Measurements from ENCODE around the gene CTSH.
"Not testable (repeated sequence)": the region's sequence is repeated elsewhere in the genome, so short reads cannot be mapped to it uniquely, and the experiment has no call there.

CTSH gene

DNA sequence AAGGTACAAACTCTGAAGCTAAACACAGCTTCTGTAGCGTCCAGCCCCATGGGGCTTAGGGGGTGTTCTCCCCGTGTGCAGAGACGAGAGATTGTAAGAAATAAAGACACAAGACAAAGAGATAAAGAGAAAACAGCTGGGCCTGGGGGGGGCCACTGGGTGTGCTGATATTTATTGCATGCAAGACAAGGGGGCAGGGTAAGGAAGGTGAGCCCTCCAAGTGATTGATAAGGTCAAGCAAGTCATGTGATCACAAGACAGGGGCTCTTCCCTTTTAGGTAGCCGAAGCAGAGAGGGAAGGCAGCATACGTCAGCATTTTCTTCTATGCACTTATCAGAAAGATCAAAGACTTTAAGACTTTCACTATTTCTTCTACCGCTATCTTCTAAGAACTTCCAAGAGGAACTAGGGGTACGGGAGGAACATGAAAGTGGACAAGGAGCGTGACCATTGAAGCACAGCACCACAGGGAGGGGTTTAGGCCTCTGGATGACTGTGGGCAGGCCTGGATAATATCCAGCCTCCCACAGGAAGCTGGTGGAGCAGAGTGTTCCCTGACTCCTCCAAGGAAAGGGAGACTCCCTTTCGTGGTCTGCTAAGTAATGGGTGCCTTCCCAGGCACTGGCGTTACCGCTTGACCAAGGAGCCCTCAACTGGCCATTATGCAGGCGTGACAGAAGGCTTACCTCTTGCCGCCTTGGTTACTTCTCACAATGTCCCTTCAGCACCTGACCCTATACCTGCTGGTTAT, 42.4 kb downstream of the CTSH start:
- Histone ChIP-seq H3K27ac (ENCODE audit: insufficient read depth in 1 of 2, low read depth in 1 of 2, low read length in 2 of 2, poor library complexity in 1 of 2, severe bottlenecking in 2 of 2) (peak overlapping the region in 1 of 2 experiments; percentile 25), H3K36me3 (ENCODE audit: control insufficient read depth in 4 of 4, insufficient read depth in 4 of 4, low read length in 3 of 4) (peaks cover 29 to 93% (median 63%) of the 10 kb centered on the region in 4 experiments)
- POLR2A ChIA-PET; H3K4me1 ChIP-seq (ENCODE audit: control extremely low read depth in 1 of 4, control insufficient read depth in 4 of 4, insufficient read depth in 4 of 4, low read length in 3 of 4); H3K4me3 ChIP-seq (ENCODE audit: control insufficient read depth in 1 of 7, extremely low read depth in 1 of 7, insufficient read depth in 4 of 7, low read depth in 2 of 7, low read length in 6 of 7); DNase-seq; H3K9me3 ChIP-seq (ENCODE audit: control extremely low read depth in 1 of 5, control insufficient read depth in 4 of 5, insufficient read depth in 2 of 5, low read depth in 1 of 5, low read length in 4 of 5); H3K27me3 ChIP-seq (replicated peaks in 2 of 5; ENCODE audit: control insufficient read depth in 4 of 5, insufficient read depth in 5 of 5, low read length in 4 of 5): not testable (repeated sequence)
- 100% methylated on average over 2 of the region's 13 CpGs for WGBS (ENCODE audit: insufficient coverage)
- CTCF ChIA-PET = interaction anchor here (1.0 to 1.8 kb wide), 2 partner anchors 11 to 104 kb away, joined by 3 to 6 read pairs; no protein-coding TSS in a partner anchor

GRCh38 chr15:78900819-78901533, 43.9 kb downstream of the CTSH start:
- H3K27me3 ChIP-seq (replicated peaks in 2 of 5; ENCODE audit: control insufficient read depth in 4 of 5, insufficient read depth in 5 of 5, low read length in 4 of 5); DNase-seq; H3K4me3 ChIP-seq (ENCODE audit: control insufficient read depth in 1 of 7, extremely low read depth in 1 of 7, insufficient read depth in 4 of 7, low read depth in 2 of 7, low read length in 6 of 7); H3K9me3 ChIP-seq (ENCODE audit: control extremely low read depth in 1 of 5, control insufficient read depth in 4 of 5, insufficient read depth in 2 of 5, low read depth in 1 of 5, low read length in 4 of 5); H3K4me1 ChIP-seq (ENCODE audit: control extremely low read depth in 1 of 4, control insufficient read depth in 4 of 4, insufficient read depth in 4 of 4, low read length in 3 of 4); H3K27ac ChIP-seq (ENCODE audit: insufficient read depth in 1 of 2, low read depth in 1 of 2, low read length in 2 of 2, poor library complexity in 1 of 2, severe bottlenecking in 2 of 2): not testable (repeated sequence)
- ChIA-PET CTCF (interaction anchor here (0.9 to 1.0 kb wide), 2 partner anchors 10 to 29 kb away, joined by 3 read pairs; no protein-coding TSS in a partner anchor), POLR2A (interaction anchor here (1.0 kb wide), 1 partner anchor 15 kb away, joined by 3 read pairs; no protein-coding TSS in a partner anchor)
- H3K36me3 ChIP-seq (ENCODE audit: control insufficient read depth in 4 of 4, insufficient read depth in 4 of 4, low read length in 3 of 4) = peaks cover 27 to 87% (median 55%) of the 10 kb centered on the region in 4 experiments
- WGBS (ENCODE audit: insufficient coverage) = over 99% methylated on average over 7 of the region's 14 CpGs

DNA sequence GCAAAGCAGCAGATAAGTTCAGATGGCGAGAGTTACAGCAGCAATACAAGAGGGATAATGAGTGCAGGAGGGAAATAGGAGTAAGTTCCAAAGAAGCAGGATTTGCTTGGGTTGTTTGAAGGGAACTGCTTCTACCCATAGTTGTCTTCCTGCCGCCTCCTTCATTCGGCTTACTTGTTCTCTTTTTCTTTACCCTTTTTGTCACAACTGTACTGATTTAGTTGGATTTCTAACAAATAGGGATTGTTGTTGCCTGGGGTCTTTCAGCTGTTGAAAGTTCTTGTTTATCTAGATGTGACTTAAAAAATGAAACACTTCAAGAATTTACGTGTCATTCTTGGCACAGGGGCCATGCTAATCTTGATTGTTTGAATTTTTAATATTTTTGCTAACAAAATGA, 46.3 kb downstream of the CTSH start:
- DNase-seq = no peak
- no peak overlapping the region for H3K27ac ChIP-seq (ENCODE audit: insufficient read depth in 1 of 2, low read depth in 1 of 2, low read length in 2 of 2, poor library complexity in 1 of 2, severe bottlenecking in 2 of 2)
- no peaks in the 10 kb centered on the region for H3K9me3 ChIP-seq (ENCODE audit: control extremely low read depth in 1 of 5, control insufficient read depth in 4 of 5, insufficient read depth in 2 of 5, low read depth in 1 of 5, low read length in 4 of 5)
- no peak overlapping the region for H3K4me3 ChIP-seq (ENCODE audit: control insufficient read depth in 1 of 7, extremely low read depth in 1 of 7, insufficient read depth in 4 of 7, low read depth in 2 of 7, low read length in 6 of 7)
- H3K4me1 ChIP-seq (ENCODE audit: control extremely low read depth in 1 of 4, control insufficient read depth in 4 of 4, insufficient read depth in 4 of 4, low read length in 3 of 4) = no peaks in the 10 kb centered on the region
- CTCF ChIA-PET = interaction anchor here (2.6 to 5.1 kb wide), 2 partner anchors 9 to 10 kb away, joined by 12 to 34 read pairs; no protein-coding TSS in a partner anchor
- H3K36me3 ChIP-seq (ENCODE audit: control insufficient read depth in 4 of 4, insufficient read depth in 4 of 4, low read length in 3 of 4) = peaks cover 28 to 86% (median 60%) of the 10 kb centered on the region in 4 experiments
- POLR2A ChIA-PET = no interaction called here
- H3K27me3 ChIP-seq (replicated peaks in 2 of 5; ENCODE audit: control insufficient read depth in 4 of 5, insufficient read depth in 5 of 5, low read length in 4 of 5) = no peaks in the 10 kb centered on the region
- 100% methylated on average over 2 of the region's 4 CpGs for WGBS (ENCODE audit: insufficient coverage)

DNA sequence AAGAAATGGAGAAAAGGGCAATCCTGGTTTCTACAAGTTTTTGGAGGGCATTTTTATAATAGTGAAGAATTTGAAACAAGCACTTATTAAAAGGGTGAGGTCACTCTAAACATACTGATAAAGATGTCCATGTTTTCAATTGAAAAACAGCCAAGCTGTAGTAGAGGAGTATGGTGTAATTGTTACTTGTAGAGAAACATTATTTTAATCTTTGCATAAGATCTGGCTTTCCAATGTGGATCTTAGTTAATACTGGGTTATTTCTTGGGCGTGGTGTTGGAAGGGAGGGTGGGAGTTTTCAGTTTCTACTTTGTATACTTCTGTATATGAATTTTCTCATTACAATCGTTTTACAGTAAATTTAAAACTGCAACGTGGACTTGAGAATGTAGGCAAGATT, 49.4 kb downstream of the CTSH start:
- no peaks in the 10 kb centered on the region for H3K27me3 ChIP-seq (replicated peaks in 2 of 5; ENCODE audit: control insufficient read depth in 4 of 5, insufficient read depth in 5 of 5, low read length in 4 of 5)
- H3K36me3 ChIP-seq (ENCODE audit: control insufficient read depth in 4 of 4, insufficient read depth in 4 of 4, low read length in 3 of 4) = peaks cover 26 to 87% (median 63%) of the 10 kb centered on the region in 4 experiments
- no peak overlapping the region for H3K27ac ChIP-seq (ENCODE audit: insufficient read depth in 1 of 2, low read depth in 1 of 2, low read length in 2 of 2, poor library complexity in 1 of 2, severe bottlenecking in 2 of 2)
- POLR2A ChIA-PET = no interaction called here
- H3K4me1 ChIP-seq (ENCODE audit: control extremely low read depth in 1 of 4, control insufficient read depth in 4 of 4, insufficient read depth in 4 of 4, low read length in 3 of 4) = no peaks in the 10 kb centered on the region
- H3K9me3 ChIP-seq (ENCODE audit: control extremely low read depth in 1 of 5, control insufficient read depth in 4 of 5, insufficient read depth in 2 of 5, low read depth in 1 of 5, low read length in 4 of 5) = no peaks in the 10 kb centered on the region
- no CpG with 5 or more reads among the region's 3 CpGs for WGBS (ENCODE audit: insufficient coverage)
- no peak overlapping the region for H3K4me3 ChIP-seq (ENCODE audit: control insufficient read depth in 1 of 7, extremely low read depth in 1 of 7, insufficient read depth in 4 of 7, low read depth in 2 of 7, low read length in 6 of 7)
- CTCF ChIA-PET = interaction anchor here (1.4 to 5.1 kb wide), 2 partner anchors 13 to 15 kb away, joined by 5 to 34 read pairs; no protein-coding TSS in a partner anchor
- DNase-seq = no peak

- no peak overlapping the region for H3K27ac ChIP-seq (ENCODE audit: insufficient read depth in 1 of 2, low read depth in 1 of 2, low read length in 2 of 2, poor library complexity in 1 of 2, severe bottlenecking in 2 of 2)
- H3K27me3 ChIP-seq (replicated peaks in 2 of 5; ENCODE audit: control insufficient read depth in 4 of 5, insufficient read depth in 5 of 5, low read length in 4 of 5) = no peaks in the 10 kb centered on the region
- peaks cover 25 to 86% (median 63%) of the 10 kb centered on the region in 4 experiments for H3K36me3 ChIP-seq (ENCODE audit: control insufficient read depth in 4 of 4, insufficient read depth in 4 of 4, low read length in 3 of 4)
- H3K4me3 ChIP-seq (ENCODE audit: control insufficient read depth in 1 of 7, extremely low read depth in 1 of 7, insufficient read depth in 4 of 7, low read depth in 2 of 7, low read length in 6 of 7) = no peak overlapping the region
- POLR2A ChIA-PET = no interaction called here
- no peaks in the 10 kb centered on the region for H3K4me1 ChIP-seq (ENCODE audit: control extremely low read depth in 1 of 4, control insufficient read depth in 4 of 4, insufficient read depth in 4 of 4, low read length in 3 of 4)
- no CpG with 5 or more reads among the region's 2 CpGs for WGBS (ENCODE audit: insufficient coverage)
- DNase-seq = no peak
- H3K9me3 ChIP-seq (ENCODE audit: control extremely low read depth in 1 of 5, control insufficient read depth in 4 of 5, insufficient read depth in 2 of 5, low read depth in 1 of 5, low read length in 4 of 5) = no peaks in the 10 kb centered on the region
- CTCF ChIA-PET = interaction anchor here (0.8 to 5.8 kb wide), 4 partner anchors 14 to 20 kb away, joined by 3 to 38 read pairs (median 11); no protein-coding TSS in a partner anchor
These were observed 51.3 kb downstream of the CTSH start for GRCh38 chr15:78893538-78893937.

DNA sequence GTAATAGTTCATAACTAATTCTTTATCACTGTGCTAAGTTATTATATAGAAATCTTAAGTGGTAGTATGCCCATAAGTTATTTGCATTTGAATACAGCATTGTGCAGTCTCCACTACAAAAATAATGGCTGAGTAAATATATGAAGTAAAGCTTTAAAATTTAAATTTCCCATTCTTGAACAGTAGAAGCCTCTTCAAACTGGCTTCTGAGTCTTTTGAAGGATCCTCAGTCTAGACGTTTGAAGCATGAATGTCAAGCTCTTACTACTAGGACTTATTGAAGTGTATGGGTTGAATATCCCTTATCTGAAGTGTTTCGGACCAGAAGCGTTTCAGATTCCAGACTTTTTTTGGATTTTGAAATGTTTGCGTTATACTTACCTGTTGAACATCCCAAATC, 55.8 kb downstream of the CTSH start:
- Histone ChIP-seq H3K27ac (ENCODE audit: insufficient read depth in 1 of 2, low read depth in 1 of 2, low read length in 2 of 2, poor library complexity in 1 of 2, severe bottlenecking in 2 of 2) (no peak overlapping the region), H3K27me3 (replicated peaks in 2 of 5; ENCODE audit: control insufficient read depth in 4 of 5, insufficient read depth in 5 of 5, low read length in 4 of 5) (no peaks in the 10 kb centered on the region), H3K4me1 (ENCODE audit: control extremely low read depth in 1 of 4, control insufficient read depth in 4 of 4, insufficient read depth in 4 of 4, low read length in 3 of 4) (no peaks in the 10 kb centered on the region), H3K9me3 (ENCODE audit: control extremely low read depth in 1 of 5, control insufficient read depth in 4 of 5, insufficient read depth in 2 of 5, low read depth in 1 of 5, low read length in 4 of 5) (no peaks in the 10 kb centered on the region), H3K36me3 (ENCODE audit: control insufficient read depth in 4 of 4, insufficient read depth in 4 of 4, low read length in 3 of 4) (peaks cover 32 to 82% (median 58%) of the 10 kb centered on the region in 4 experiments), H3K4me3 (ENCODE audit: control insufficient read depth in 1 of 7, extremely low read depth in 1 of 7, insufficient read depth in 4 of 7, low read depth in 2 of 7, low read length in 6 of 7) (no peak overlapping the region)
- ChIA-PET CTCF (interaction anchor here (3.7 to 5.8 kb wide), 2 partner anchors 10 to 18 kb away, joined by 12 to 38 read pairs; no protein-coding TSS in a partner anchor), POLR2A (no interaction called here)
- DNase-seq = no peak
- 96% methylated on average over 4 of the region's 4 CpGs for WGBS (ENCODE audit: insufficient coverage)

- ChIA-PET POLR2A (no interaction called here), CTCF (no interaction called here)
- Histone ChIP-seq H3K4me1 (ENCODE audit: control extremely low read depth in 1 of 4, control insufficient read depth in 4 of 4, insufficient read depth in 4 of 4, low read length in 3 of 4) (peaks cover 8 to 20% (median 14%) of the 10 kb centered on the region in 4 experiments), H3K27ac (ENCODE audit: insufficient read depth in 1 of 2, low read depth in 1 of 2, low read length in 2 of 2, poor library complexity in 1 of 2, severe bottlenecking in 2 of 2) (peak overlapping the region in 1 of 2 experiments; percentile 19), H3K36me3 (ENCODE audit: control insufficient read depth in 4 of 4, insufficient read depth in 4 of 4, low read length in 3 of 4) (peaks cover 12 to 49% (median 31%) of the 10 kb centered on the region in 4 experiments), H3K27me3 (replicated peaks in 2 of 5; ENCODE audit: control insufficient read depth in 4 of 5, insufficient read depth in 5 of 5, low read length in 4 of 5) (no peaks in the 10 kb centered on the region), H3K9me3 (ENCODE audit: control extremely low read depth in 1 of 5, control insufficient read depth in 4 of 5, insufficient read depth in 2 of 5, low read depth in 1 of 5, low read length in 4 of 5) (no peaks in the 10 kb centered on the region), H3K4me3 (ENCODE audit: control insufficient read depth in 1 of 7, extremely low read depth in 1 of 7, insufficient read depth in 4 of 7, low read depth in 2 of 7, low read length in 6 of 7) (no peak overlapping the region)
- no CpG with 5 or more reads among the region's 1 CpG for WGBS (ENCODE audit: insufficient coverage)
- DNase-seq = no peak
These were observed 63.2 kb downstream of the CTSH start for GRCh38 chr15:78881681-78882080.
